ENCODE measurements around the gene MAN1C1. TPM values are rescaled to one million over a fixed set of nuclear protein-coding genes. Genes with fewer than 3 reads are reported as not detected.
A peak's percentile ranks its signal among the peaks of the same experiment; 100 is the strongest.

The MAN1C1 gene
- 0.15 TPM for polyA plus RNA-seq (2012; ENCODE audit: missing spikeins)

DNA sequence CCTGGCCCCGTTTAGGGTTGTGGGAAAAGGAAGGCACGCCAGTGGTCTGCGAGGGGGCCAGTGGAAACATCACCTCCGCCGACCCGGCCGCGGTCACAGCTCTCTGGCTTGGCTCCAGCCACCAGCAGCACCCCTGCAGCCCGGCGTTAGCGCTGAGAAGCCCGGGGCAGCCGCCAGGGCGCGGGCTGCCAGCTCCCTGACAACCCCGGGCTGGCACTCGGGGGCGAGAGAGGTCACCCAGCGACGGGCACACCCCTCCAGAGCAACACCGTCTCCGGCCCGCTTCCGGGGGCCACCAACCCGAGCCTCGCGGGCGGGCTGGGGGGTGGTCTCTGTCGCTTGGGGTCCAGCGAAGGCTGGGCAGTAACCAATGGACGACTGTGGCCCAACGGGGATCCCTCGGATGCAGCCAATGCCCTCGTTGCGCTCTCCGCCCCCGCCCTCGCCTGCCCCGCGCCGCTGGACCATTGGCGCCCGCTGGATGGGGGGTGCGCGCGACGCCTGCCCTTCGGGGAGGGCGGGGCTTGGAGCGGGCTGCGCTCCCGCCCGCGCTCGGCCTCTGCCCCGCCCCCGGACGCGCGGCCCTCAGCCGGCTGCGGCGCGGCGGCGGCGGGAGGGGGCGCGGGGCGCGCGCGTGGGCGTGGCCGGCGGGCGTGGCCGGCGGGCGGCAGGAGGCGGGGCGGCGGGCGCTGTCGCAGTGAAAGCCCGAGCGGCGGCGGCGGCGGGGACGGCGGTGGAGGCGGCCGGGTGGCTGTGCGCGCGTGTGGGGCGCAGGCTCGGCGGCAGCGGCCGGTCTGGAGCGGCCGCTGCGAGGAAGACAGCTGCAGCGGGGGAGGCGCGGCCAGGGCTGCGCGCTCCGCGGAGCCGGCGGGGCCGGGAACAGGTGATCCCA, at the start of gene MAN1C1:
Gene MAN1C1, plus strand, starts transcription at position 697 of the 892 bp plus-strand sequence. CDS start 1,007 bp downstream, outside the sequence.
- FAIRE-seq (peak; percentile 97), DNase-seq (ENCODE audit: insufficient read length) (peak; percentile 85)
- TF ChIP-seq TAF1 (IDR thresholded peaks at IDR 0.05; ENCODE audit: borderline replicate concordance, low read depth, low read length) (no peak), POLR2AphosphoS5 (IDR thresholded peaks at IDR 0.05; ENCODE audit: low read depth, low read length) (no peak), POLR2A (IDR thresholded peaks at IDR 0.05; ENCODE audit: low read depth, low read length) (no peak)

DNA sequence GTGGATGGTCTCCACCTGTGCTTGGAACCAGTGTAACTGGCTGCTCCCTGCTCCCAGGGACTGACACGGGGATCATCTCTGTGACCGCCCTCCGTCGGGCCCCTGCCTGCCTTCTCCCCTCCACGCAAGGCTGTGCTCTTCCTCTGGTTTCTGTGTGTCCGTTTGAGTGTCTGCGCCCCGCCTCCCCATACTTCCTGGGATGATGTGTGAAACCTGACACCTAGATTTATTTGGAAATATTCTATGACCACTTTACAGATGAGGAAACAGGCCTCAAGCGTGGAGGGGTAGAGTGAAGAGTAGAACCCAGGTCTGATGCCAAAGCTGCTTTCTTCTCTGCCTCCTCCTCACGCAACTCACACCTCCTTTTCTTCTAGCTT, 48.9 kb upstream of the MAN1C1 start:
- DNase-seq (ENCODE audit: insufficient read length) (no peak), FAIRE-seq (no peak)
- TF ChIP-seq POLR2AphosphoS5 (IDR thresholded peaks at IDR 0.05; ENCODE audit: low read depth, low read length) (no peak), TAF1 (IDR thresholded peaks at IDR 0.05; ENCODE audit: borderline replicate concordance, low read depth, low read length) (no peak), POLR2A (IDR thresholded peaks at IDR 0.05; ENCODE audit: low read depth, low read length) (no peak)

DNA sequence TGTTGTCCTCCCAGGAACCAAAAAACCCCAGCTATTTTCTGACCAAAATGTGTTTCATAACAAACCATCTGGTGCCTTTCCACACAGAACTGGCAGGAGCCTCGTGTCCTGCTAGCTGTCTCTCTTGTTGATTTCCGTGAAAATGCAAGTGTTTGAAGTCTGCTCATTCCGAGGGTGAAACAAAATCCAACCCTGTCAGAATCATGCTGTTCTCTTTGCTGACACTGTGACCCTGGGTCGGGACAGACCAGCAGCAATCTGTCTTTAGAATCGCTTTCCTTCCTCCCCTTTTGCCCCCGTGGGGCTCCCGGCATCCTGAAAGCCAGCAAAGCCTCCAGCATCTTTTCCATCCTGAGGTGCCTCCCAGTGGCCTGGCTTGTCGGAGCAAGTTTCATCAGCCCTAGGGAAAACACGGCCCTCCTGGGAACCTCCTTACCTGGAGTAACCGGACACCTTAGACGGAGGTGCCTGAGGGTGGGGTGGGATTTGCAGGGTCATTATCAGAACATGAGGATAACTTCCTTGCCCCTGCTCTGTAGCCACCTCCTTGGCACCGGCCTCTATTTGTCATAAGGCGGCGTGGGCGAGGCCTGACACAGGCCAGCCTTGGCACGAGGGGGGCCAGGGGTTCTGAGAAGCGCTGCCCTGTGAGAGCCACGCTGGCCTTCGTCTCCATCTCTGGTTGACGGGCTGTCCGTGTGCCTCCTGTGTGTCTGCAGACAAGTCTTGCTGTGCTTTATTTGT, 48.3 kb upstream of the MAN1C1 start:
- DNase-seq (ENCODE audit: insufficient read length) (no peak), FAIRE-seq (no peak)
- TF ChIP-seq POLR2A (IDR thresholded peaks at IDR 0.05; ENCODE audit: low read depth, low read length) (no peak), TAF1 (IDR thresholded peaks at IDR 0.05; ENCODE audit: borderline replicate concordance, low read depth, low read length) (no peak), POLR2AphosphoS5 (IDR thresholded peaks at IDR 0.05; ENCODE audit: low read depth, low read length) (no peak)

DNA sequence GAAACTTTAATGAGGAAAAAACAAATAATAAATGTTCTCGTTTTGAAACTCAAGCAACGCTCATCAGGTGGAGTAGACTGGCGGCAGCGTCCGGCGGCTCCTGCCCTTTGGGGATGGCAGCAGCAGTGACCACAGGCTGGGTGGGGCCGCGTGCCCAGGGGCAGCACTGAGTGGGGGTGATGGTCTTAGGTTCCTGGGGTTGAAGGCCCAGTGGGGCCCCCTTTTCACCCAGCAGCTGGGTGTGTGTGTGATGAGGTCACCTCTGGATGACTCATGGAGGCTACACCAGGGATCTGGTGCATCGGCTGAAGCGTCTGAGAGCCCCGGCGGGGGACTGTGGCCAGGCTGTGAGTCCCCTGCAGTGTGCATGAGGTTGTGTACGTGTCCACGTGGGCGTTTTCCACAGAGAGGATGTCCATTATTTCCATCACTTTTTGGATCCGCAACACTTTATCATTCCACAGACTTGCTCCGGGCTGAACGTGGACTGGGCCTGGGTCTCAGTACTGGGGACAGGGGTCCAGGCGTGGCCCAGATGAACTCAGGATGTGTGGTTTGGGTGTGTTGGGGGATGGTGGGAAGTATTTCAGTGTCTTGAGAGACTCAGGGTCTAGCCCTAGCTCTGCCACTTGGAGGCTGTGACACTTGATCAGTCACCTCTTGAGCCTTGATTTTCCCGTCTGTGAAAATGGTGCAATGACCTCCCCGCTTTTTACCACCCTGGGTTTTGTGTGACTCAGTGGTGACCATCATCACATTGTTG, 47.6 kb upstream of the MAN1C1 start:
- TF ChIP-seq POLR2A (IDR thresholded peaks at IDR 0.05; ENCODE audit: low read depth, low read length) (no peak), TAF1 (IDR thresholded peaks at IDR 0.05; ENCODE audit: borderline replicate concordance, low read depth, low read length) (no peak), POLR2AphosphoS5 (IDR thresholded peaks at IDR 0.05; ENCODE audit: low read depth, low read length) (no peak)
- DNase-seq (ENCODE audit: insufficient read length) = no peak
- no peak for FAIRE-seq

DNA sequence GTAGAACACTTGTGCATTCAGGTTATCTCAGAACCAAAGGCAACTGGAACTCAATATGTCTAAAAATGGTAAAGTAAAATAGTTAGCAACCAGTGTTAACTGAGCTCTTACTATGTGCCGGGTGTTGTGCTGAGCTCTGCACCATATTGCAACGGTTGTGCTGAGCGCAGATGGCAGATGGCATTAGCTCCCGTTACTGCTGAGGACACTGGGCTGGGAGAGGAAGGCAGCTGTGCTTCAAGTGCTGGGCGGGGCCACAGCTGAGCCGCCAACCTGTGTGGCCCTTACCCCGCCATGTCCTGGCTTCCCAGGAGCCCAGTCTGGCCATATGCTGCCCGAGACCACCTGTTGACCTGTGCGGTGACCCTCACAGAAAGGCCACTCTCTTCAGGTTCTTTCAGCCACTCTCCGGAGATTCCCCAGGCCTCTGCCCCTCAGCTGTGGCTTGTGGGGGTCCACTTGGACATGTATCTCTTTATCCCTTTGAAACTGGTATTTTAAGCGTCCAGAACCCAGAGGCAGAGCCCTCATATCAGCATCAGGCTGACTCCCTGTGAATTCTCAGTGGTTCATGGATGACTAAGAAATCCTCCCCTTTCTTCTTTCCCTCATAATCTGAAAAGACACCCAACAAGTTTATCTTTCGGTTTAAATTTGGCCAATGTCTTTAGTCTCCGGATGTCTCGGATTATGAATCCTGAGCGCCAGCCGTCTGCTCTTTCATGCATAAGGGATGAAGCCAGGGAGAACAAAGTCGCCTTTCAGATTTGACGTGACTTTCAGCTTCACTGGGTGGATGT, 46.8 kb upstream of the MAN1C1 start:
- FAIRE-seq = no peak

DNA sequence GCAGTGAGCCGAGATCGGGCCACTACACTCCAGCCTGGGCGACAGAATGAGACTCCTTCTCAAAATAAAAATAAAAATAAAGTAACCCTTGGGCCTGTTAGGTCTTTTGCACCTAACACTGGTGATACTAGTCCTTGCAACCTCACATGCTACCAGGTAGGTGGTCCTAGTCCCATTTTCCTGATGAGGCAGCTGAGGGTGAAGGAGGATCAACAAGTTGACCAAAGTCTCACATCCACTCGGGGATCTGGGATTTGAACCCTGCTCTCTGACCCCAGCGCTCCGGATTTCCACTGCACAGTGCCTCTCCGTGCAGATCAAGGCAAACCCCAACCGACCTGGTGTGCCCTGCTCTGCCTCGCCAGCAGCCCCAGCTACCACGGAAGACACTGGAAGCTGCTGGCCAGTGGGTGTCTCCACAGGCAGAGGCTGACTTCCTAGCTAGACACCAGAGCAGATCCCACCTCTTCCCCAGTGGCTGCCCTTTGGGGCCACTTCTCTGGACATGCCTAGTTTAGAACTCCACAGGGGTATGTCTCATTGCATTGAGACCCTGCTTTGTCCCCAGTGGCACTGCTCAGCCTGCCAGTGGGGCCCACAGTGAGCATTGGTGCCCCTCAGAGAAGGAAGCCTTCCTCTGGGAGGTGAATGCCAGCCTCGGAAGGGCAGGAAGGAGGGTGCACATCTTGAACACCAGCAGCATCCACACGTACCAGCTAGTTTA, 45.6 kb upstream of the MAN1C1 start:
- TF ChIP-seq POLR2A (IDR thresholded peaks at IDR 0.05; ENCODE audit: low read depth, low read length) = no peak
- FAIRE-seq = no peak
- no peak for DNase-seq (ENCODE audit: insufficient read length)

More for the DNA sequence above, 46.8 kb upstream of the MAN1C1 start:
- no peak for TF ChIP-seq POLR2A (IDR thresholded peaks at IDR 0.05; ENCODE audit: low read depth, low read length)
- TF ChIP-seq POLR2AphosphoS5 (IDR thresholded peaks at IDR 0.05; ENCODE audit: low read depth, low read length) = no peak
- TF ChIP-seq TAF1 (IDR thresholded peaks at IDR 0.05; ENCODE audit: borderline replicate concordance, low read depth, low read length) = no peak
- no peak for DNase-seq (ENCODE audit: insufficient read length)

DNA sequence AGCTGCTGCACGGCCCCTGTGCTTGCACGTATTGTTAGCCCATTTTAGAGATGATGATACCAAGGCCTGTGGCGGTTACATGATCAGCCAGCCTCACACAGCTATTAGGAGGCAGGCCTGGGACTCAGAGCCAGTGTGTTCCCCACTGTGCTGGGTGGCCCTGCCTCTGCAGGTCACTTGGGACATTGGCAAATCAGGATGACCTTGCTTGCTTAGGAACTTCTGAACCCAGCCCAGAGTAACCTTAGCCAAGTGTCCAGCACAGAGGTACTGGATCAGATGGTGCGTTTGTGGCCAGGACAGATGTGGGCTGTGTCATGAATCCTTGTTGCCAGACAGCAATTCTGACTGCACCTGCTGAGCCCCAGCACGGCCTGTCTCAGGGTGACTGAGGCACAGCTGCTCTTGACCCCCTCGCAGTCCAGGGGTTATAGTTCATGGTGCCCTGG, 45.0 kb upstream of the MAN1C1 start:
- DNase-seq (ENCODE audit: insufficient read length) (no peak), FAIRE-seq (no peak)
- TF ChIP-seq TAF1 (IDR thresholded peaks at IDR 0.05; ENCODE audit: borderline replicate concordance, low read depth, low read length) (no peak), POLR2AphosphoS5 (IDR thresholded peaks at IDR 0.05; ENCODE audit: low read depth, low read length) (no peak), POLR2A (IDR thresholded peaks at IDR 0.05; ENCODE audit: low read depth, low read length) (no peak)

DNA sequence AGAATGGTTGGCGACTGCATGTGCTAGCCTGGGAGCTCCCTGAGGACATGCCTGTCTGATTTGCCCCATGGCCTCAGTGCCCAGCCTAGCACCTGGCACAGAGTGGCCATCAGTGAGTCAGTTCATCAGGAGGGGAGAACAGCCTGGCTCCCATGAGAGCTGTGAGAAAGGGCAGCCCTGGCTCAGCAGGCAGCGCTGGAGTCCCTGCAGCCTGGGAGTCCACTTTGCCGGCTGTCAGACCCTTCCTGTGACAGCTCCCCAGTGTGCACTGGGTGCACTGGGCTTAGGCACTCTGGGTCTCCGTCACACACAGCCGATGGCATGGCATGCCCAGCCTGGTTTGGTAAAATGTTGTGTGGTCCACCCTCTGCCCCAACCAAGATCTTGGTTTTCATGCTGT, 44.5 kb upstream of the MAN1C1 start:
- no peak for TF ChIP-seq POLR2A (IDR thresholded peaks at IDR 0.05; ENCODE audit: low read depth, low read length)
- no peak for TF ChIP-seq POLR2AphosphoS5 (IDR thresholded peaks at IDR 0.05; ENCODE audit: low read depth, low read length)
- no peak for TF ChIP-seq TAF1 (IDR thresholded peaks at IDR 0.05; ENCODE audit: borderline replicate concordance, low read depth, low read length)
- DNase-seq (ENCODE audit: insufficient read length) (no peak), FAIRE-seq (no peak)

DNA sequence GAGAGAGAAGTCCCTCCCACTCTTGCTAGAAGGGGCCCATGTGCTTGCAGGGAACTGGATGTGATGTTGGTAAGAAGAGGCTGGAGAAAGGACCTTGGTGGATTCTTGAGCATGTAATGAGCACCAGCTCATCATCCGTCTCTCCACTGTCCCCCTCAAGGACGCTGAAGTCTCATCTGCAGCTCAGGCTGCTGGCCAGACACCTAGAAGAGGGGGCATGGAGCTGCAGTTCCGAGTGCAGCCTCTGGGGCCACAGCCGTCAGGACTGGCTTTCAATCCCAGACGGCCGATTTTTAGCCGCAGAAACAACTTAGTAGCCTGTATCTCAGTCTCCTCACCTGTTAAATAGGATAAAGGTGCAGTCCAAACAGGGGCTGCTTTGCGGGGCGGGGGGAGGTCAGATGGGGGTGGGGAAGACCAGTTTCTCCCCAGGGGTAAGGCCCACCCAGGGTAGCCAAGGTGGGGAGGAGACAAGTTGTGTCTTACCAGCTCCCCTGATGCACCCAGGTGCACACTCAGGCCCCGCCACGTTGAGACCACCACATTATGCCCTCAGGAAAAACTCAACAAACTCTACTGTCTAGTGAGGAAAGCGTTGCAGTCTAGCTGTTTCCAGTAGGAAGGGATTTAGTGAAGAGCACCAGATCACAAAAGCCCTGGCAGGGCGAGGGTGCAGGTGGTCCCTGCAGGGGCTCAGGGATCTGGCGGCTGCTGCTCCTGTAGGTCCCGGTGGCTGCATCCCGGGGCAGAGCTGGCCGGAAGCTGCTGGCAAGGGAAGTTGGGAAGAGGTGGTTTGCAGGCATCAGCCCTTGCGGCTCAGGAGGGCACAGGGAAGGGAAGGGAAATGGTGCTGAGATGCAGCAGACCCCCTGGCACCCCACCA, 43.6 kb upstream of the MAN1C1 start:
- DNase-seq (ENCODE audit: insufficient read length) (peak; percentile 73), FAIRE-seq (no peak)
- TF ChIP-seq POLR2AphosphoS5 (IDR thresholded peaks at IDR 0.05; ENCODE audit: low read depth, low read length) (no peak), TAF1 (IDR thresholded peaks at IDR 0.05; ENCODE audit: borderline replicate concordance, low read depth, low read length) (no peak), POLR2A (IDR thresholded peaks at IDR 0.05; ENCODE audit: low read depth, low read length) (no peak)

Measured in GM12892 (cell line).